HCT116 (cell line): ENCODE measurements around the gene HSPG2.

Source experiments
- EZH2 ChIP-seq: fragments of 200-600 bp; sonication (generic); IDR thresholded peaks from 2 replicates; pipeline ENCODE4 v1.6.1; 2017; ENCODE audit warnings: antibody characterized with exemption, mixed run types
- EZH2phosphoT487 ChIP-seq: fragments of 200-600 bp; IDR thresholded peaks from 2 replicates; pipeline ENCODE4 v1.6.1; 2018; ENCODE audit warnings: antibody characterized with exemption, borderline replicate concordance
- JUND ChIP-seq: IDR thresholded peaks from 2 replicates; pipeline ENCODE4 v1.6.1; 2012
- POLR2A ChIP-seq: IDR thresholded peaks from 2 replicates; pipeline ENCODE4 v1.7.0; 2011; ENCODE audit warnings: borderline replicate concordance; ENCODE audit not compliant: insufficient read depth, insufficient read length; ENCODE audit errors: extremely low read depth
- POLR2AphosphoS5 ChIP-seq: IDR thresholded peaks from 2 replicates; pipeline ENCODE4 v1.6.1; 2011; ENCODE audit warnings: mild to moderate bottlenecking, low read depth, low read length, moderate library complexity
- REST ChIP-seq: IDR thresholded peaks from 2 replicates; pipeline ENCODE4 v1.6.1; 2012; ENCODE audit warnings: low read depth
- YY1 ChIP-seq: IDR thresholded peaks from 2 replicates; pipeline ENCODE4 v1.6.1; 2011; ENCODE audit warnings: low read length, low read depth, moderate library complexity, mild to moderate bottlenecking; ENCODE audit not compliant: insufficient replicate concordance; ENCODE audit errors: extremely low read depth
- ZNF274 ChIP-seq: fragments of 200-500 bp; sonication (Bioruptor generic); IDR thresholded peaks from 2 replicates; pipeline ENCODE4 v1.6.1; 2014; ENCODE audit warnings: mild to moderate bottlenecking, low read depth, low read length, inconsistent platforms
- TF ChIP-seq, protein P1 (sequence below), 3 experiments: fragments of 200-600 bp in 1 of 3; sonication (generic) in 1 of 3; IDR thresholded peaks in 2 of 3; conservative IDR thresholded peaks in 1 of 3; 2 replicates each; pipeline ENCODE4 v1.5.1; 2012 to 2017; ENCODE audit warnings: low read depth in 2 of 3, low read length in 2 of 3, antibody characterized with exemption in 1 of 3, borderline replicate concordance in 1 of 3, control low read depth in 1 of 3, mild to moderate bottlenecking in 1 of 3, mixed read lengths in 1 of 3, mixed run types in 1 of 3, moderate library complexity in 1 of 3; ENCODE audit not compliant: insufficient read depth in 1 of 3
- TF ChIP-seq, protein P2 (sequence below): IDR thresholded peaks from 2 replicates; pipeline ENCODE4 v1.6.1; 2012

DNA sequence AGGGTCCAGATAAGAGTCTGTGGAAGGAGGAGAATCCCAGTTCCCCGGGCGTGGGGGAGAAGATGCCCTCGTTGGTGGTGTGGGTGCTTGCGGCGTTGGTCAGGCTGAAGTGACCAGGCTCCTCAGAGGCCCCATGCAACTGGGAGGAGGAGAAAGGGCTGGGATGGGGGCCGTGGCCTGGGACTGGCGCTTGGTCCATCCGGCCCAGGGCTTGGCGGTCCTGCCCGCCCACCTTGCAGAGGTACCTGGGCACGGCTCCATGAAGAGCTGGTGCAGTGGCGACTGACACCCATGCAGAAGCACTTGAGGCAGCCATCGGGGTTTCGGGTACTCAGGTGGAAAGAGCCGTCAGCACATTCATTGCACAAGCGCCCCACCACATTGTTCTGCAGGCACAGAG is 60.8 kb downstream of the HSPG2 start:
- TF ChIP-seq, protein P1, sequence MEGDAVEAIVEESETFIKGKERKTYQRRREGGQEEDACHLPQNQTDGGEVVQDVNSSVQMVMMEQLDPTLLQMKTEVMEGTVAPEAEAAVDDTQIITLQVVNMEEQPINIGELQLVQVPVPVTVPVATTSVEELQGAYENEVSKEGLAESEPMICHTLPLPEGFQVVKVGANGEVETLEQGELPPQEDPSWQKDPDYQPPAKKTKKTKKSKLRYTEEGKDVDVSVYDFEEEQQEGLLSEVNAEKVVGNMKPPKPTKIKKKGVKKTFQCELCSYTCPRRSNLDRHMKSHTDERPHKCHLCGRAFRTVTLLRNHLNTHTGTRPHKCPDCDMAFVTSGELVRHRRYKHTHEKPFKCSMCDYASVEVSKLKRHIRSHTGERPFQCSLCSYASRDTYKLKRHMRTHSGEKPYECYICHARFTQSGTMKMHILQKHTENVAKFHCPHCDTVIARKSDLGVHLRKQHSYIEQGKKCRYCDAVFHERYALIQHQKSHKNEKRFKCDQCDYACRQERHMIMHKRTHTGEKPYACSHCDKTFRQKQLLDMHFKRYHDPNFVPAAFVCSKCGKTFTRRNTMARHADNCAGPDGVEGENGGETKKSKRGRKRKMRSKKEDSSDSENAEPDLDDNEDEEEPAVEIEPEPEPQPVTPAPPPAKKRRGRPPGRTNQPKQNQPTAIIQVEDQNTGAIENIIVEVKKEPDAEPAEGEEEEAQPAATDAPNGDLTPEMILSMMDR (IDR thresholded peaks at IDR 0.05 in 2 of 3, conservative IDR thresholded peaks at IDR 0.05 in 1 of 3; ENCODE audit: borderline replicate concordance in 1 of 3, insufficient read depth in 1 of 3, low read depth in 2 of 3, low read length in 2 of 3) = no peak
- TF ChIP-seq ZNF274 = no peak
- no peak for TF ChIP-seq POLR2A
- TF ChIP-seq POLR2AphosphoS5 = no peak
- TF ChIP-seq REST = no peak
- TF ChIP-seq EZH2phosphoT487 = no peak
- TF ChIP-seq EZH2 = no peak
- TF ChIP-seq JUND = no peak
- TF ChIP-seq, protein P2, sequence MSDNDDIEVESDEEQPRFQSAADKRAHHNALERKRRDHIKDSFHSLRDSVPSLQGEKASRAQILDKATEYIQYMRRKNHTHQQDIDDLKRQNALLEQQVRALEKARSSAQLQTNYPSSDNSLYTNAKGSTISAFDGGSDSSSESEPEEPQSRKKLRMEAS = no peak
- no peak for TF ChIP-seq YY1
